HG02840 (cell line): Measurements from ENCODE around the gene C16orf87.

ENCODE experiments used
- ATAC-seq: cut with Tn5 transposase; IDR thresholded peaks from one replicate; pipeline ENCODE4 v1.9.1; 2021; ENCODE audit warnings: mild to moderate bottlenecking, moderate library complexity, moderate number of reproducible peaks; ENCODE audit not compliant: unreplicated experiment, low FRiP score

The C16orf87 gene

DNA sequence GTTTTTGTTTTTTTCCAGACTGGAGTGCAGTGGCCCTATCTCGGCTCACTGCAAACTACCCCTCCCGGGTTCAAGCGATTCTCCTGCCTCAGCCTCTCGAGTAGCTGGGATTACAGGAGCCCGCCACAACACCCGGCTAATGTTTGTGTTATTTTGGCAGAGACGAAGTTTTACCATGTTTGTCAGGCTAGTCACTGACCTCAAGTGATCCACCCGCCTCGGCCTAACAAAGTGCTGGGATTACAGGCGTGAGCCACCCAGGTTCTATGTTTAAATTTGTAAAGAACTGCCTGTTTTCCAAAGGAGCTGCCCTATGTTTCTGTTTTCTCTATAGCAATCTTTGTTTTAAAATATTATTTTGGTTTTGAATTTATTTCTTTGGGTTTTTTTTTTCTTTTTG, 13.8 kb upstream of the C16orf87 start:
- no peak for ATAC-seq

DNA sequence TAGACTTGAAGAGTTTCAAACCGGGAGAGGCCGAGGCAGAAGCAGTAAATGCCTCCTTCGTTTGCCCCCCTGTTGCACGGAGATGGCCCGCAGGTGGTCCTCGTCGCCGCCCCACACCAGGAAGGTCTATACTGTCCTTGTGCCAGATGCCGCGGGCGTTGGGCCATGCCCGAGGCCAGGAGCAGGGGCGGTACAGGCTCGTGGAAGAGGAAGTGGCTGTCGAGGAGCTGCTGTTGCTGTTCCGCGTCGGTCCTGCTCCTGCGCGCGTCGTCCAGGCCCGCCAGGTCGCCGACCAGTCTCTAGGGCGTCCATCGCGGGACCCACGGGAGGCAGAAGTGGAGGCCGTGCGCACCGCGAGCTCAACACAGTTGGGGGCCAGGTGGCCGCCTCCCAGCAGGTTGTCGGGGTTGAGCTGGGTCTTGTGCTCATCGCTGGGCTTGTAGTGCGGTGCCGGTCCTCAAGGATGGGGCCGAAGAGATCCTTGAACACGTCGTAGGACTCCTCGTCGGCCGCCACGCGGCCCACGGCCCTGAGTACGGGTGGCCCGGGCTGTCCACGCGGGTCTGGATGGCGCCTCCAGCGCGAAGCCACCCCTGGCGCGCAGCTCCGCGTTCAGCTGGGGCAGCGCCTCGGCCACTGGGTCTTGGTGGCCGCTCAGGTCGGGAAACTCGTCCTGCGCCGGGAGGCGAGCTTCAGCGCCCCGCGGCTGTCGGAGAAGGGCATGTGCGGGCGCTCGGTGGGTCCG, 13.1 kb upstream of the C16orf87 start:
- no peak for ATAC-seq

DNA sequence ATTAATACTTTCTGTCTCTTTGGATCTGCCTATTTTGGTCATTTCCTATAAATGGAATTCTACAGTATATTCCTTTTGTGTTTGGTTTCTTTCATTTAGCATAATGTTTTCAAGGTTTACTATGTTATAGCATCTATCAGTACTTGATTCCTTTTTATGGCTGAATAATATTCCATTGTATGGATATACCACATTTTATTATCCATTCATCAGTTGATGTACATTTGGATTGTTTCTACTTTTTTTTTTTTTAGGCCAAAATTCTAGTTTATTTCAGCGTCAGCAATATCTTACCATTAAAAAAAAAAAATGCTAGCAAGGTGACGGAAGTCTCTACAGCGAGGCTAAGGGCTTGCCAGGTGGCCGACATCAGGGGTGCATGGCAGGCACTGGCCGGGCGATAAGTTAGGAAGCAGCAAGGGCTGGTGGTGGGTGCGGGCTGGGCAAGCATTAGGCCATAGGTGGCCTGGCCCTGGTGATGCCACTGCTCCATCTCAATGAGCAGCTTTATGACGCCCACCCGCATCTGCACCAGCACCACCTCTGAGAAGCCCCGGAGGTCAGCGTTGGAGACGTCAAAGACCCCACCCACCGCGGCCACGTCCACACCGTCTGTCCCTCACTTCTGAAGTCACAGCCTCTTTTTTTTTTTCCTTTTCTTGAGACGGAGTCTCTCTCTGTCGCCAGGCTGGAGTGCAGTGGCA, 11.4 kb upstream of the C16orf87 start:
- no peak for ATAC-seq

DNA sequence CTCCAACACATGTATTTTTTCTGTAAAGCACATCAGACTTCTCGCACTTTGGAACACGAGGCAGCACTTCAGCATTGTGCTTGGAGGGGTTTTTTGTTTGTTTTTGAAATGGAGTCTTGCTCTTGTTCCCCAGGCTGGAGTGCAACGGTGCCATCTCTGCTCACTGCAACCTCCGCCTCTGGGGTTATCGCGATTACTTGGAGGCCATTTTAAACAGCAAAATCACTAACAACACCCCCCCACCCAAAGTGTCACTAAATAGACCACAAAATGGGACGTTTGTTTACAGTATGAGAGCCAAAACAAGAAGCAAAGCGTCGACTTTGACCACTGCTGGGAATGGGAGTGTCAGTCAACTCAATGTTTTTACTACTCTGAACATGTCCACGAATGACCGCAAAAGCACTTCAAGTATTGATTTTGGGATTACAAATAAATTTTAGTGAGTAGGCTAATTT, 9.0 kb upstream of the C16orf87 start:
- ATAC-seq: no peak

DNA sequence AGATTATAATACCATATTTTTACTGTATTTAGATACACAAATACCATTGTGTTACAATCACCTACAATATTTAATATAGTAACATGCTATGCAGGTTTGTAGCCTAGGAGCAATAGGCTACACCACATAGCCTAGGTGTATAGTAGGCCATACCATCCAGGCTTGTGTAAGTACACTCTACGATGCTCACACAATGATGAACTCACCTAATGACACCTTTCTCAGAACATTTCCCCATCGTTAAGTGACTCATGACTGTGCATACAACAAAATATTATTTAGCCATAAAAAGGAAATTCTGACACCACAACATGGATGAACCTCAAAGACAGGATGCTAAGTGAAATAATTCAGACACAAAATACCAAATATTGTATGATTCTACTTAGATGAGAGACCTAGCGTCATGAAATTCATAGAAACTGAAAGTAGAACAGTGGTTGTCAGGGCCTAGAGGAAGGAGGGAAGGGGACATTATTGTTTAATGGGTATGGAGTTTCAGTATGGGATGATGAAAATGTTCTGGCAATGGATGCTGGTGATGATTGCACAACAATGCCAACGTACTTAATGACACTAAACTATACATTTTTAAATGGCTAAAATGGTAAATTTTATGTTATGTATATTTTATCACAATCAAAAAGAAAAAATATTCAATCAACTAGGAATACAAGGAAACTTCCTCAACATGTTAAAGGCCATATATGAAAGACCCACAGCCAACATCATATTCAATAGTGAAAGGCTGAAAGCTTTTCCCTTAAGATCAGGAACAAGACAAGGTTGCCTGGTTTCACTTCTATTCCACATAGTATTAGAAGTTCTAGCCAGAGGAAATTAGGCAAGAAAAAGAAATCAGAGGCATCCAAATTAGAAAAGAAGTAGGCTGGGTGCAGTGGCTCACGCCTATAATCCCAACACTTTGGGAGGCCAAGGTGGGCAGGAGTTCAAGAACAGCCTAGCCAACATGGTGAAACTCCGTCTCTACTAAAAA, 5.9 kb upstream of the C16orf87 start:
- no peak for ATAC-seq

DNA sequence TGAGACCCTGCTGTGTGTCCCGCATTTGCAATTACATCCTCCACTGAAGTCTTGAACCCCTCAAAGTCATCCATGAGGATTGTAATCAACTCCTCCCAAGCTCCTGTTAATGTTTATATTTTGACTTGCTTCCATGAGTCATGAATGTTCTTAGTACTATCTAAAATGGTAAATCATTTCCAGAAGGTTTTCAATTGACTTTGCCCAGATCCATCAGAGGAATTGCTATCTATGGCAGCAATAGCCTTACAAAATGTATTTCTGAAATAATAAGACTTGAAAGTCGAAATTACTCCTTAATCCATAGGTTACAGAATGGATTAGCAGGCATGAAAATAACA, 2.5 kb upstream of the C16orf87 start:
- ATAC-seq: no peak

DNA sequence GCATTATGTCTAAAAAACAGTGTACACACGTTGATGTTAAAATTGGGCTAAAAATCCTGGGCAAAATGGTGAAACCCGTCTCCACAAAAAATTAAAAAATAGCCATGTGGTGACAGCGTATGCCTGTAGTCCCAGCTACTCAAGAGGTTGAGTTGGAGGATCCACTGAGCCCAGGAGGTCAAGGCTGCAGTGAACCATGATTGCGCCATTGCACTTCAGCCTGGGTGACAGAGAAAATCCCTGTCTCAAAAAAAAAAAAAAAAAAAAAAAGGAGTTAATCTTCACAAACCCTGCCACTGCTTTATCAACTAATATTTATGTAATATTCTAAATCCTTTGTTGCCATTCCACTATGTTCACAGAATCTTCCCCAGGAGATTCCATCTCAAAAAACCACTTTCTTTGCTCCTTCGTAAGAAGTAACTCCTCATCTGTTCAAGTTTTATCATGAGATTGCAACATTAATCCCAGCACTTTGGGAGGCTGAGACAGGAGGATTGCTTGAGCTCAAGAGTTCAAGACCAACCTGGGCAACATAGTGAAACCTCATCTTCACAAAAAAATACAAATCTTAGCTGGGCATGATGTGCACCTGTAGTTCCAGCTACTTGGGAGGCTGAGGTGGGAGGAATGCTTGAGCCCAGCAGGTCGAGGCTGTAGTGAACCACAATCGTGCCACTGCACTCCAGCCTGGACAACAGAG, 1.9 kb upstream of the C16orf87 start:
- no peak for ATAC-seq

DNA sequence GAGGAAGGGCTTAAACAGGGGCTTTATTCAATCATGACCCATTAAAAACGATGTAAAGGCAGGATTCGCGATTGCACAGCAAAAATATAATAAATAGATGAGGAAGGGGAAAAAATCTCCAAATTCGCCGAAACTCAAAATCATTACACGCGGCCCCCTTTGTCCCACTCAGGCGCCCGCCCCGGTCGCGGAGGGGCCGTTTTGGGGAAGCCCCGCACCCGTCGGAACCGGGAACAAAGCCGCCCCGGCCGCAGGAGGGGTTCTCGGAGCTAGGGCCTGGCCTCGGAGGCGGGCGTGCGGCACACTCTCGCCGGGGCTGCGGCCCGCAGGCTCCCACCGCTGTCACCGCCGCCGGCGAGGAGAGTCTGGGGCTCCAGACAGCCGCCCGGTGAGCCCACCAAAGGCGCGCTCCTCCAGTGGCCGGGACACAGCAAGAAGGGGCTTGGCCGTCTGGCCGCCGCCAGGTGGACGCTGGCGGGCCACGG, 521 bp downstream of the C16orf87 start:
- peak; percentile 24 for ATAC-seq

DNA sequence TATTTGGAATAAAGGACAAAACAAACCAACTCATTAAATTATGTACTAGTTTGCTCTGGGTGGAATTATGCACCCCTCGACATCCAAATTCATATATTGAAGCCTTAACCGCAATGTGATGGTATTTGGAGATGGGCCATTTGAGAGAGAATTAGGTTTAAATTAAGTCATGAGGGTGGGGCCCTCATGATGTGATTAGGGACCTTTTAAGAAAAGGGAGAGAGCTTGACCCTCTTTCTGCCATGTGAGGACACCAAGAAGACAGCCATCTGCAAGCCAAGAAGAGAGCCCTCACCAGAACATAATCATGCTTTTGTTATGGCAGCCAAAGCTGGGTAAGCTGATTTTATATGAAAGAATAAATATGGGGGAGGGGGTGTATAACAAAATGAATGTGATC, 2.0 kb downstream of the C16orf87 start:
- ATAC-seq: no peak

DNA sequence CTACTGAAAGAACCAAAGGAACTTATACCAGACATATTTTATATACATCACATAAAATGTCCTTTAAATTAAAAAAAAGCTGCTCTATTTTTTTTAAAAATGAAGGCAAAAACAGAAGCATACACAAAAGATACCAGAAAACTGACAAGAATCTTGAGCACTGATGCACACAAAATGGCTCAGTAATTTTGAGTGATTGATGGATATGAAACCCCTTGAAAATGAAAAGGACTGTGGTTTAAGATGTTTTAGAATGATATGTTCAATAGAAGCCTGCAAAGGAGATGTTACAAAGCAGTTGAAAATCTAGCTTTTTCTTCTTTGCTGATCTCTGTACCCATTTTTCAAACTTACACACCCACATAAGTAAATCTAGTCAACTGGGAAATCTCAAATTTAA, 2.7 kb downstream of the C16orf87 start:
- no peak for ATAC-seq

DNA sequence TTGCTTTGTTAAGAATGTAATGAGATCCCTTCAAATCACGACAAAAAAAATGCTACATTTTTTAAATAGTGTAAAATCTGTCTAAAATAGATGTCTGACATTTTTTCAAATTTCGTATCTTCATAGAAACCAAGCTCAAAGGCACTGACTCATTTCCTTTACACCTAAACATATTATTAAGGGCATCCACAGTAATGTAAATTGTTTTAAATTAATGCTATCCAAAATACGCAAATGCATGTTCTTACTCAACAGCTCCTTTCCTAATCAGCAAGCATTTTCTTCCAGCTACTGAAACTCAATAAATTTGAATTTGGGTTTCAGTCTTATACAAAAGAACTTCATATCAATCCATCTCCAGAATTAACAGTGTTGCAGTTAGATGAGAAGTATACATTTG, 4.3 kb downstream of the C16orf87 start:
- no peak for ATAC-seq

DNA sequence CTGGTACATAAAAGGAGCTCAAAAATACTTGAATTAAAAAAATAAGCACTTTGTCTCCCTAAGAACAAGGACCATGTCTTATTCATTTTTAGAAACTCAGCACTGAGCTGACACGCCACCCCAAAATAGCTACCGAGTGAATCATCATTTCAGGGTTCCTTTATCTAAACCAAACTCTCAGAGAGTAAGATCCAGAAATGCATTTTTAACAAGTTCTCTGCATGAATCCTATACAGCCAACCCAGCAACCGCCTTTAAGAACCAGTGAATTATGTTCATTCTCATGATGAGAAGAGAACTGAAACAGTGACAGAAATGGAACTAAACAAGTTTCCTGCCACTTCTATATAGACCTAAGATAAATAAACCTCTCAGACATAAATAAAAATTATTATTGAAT, 8.7 kb downstream of the C16orf87 start:
- ATAC-seq: peak; percentile 53

DNA sequence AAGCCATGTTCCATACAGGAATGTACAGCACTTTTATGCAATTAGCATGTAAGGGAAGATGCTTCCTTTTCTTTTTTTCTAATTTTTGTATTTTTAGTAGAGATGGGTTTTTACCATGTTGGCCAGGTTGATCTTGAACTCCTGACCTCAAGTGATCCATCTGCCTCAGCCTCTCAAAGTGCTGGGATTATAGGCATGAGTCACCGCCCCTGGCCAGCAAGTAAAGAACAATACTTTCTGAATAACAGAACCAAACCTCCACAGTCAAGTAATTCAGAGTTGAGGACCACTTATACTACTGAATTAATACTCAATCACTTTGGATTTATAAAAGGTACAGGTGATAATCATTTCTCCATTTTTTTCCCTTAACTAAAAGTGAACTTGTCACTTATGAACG, 13.0 kb downstream of the C16orf87 start:
- no peak for ATAC-seq

DNA sequence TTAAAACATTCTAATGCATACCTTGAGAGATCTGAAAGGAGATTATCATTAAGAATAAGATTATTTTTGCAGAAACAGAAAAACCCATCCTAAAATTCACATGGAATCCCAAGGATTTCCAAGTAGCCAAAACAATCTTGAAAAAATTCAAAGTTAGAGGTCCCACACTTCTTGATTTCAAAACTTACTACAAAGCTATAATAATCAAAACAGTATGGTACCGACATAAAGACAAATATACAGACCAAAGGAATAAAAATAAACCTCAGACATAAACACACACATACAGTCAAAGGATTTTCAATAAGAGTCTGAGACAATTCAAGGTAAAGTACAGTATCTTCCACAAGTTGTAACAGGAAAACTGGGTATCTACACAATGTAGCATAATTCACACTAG, 16.2 kb downstream of the C16orf87 start:
- ATAC-seq: no peak

DNA sequence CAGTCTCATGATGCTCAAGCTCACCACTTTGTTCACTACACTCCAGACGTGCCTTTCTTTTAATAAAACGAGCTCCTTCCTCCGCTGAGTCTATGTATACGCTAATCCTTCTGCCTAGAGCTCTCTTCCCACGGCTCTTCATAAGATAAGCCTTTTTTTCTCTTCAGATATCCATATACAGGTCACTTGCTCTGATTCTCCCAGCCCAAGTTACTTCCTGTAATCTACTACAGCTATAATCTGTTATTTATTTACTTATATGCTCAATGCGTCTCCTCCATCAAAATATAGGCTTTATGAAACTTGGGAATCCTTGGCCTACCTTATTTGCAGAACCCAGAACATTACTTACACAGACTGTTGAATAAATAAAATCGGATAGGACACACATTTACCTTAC, 17.4 kb downstream of the C16orf87 start:
- ATAC-seq: no peak

DNA sequence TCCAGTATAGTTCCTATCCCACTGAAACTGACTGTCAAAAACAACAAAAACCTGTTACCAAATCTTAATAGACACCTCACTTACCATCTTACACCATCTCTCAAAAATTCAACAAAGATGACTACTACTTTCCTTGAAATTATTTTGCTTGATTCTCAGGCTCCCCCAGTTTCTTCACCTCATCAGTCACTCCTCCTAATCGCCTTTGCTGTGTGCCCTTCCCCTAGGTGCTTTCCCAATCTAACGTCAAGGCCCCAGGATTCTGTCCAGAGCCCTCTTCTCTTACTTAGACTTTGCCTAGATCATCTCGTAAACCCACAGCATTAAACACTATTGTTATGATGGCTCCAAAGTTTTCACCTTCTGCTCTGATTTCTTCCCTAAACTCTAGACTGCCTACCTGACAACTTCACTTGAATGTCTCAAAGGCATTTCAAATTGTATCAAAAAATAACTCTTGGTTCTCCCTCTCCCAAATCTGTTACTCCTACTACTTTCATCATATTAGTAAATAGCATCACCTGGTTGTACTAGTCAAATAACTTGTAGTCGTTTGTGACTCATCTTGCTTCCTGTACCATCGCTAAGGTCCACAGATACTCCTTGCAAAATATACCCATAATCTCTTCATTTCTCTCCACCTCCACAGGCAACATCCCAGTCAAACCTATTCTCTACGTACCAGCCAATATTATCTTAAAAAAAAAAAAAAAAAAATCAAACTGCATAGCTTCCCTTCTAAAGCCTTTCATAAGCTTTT, 18.0 kb downstream of the C16orf87 start:
- no peak for ATAC-seq

DNA sequence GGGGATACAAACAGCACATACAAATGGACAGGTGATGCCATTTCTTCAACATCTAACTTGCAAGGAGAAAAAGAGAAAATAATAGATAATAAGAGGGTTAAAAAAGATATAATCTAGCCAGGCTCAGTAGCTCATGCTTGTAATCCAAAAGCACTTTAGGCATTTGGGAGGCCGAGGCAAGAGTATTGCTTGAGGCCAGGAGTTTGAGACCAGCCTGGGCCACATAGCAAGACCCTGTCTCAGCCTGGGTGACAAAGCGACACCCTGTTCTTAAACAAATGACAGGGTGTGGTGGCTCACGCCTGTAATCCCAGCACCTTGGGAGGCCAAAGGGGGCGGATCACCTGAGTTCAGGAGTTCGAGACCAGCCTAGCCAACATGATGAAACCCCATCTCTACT, 19.3 kb downstream of the C16orf87 start:
- ATAC-seq: no peak

DNA sequence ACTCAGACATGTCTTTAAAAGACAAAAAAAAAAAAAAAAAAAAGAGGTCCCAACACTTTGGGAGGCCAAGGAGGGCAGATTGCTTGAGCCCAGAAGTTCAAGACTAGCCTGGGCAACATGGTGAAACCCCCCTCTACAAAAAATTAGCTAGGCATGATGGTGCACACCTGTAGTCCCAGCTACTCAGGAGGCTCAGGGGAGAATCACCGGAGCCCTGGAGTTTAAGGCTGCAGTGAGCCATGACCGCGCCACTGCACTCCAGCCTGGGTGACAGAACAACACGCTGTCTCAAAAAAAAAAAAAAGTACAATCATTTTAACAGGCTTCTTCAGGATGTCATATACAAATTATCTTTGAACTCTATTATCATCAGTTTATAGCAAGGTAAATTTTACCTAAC, 22.0 kb downstream of the C16orf87 start:
- ATAC-seq: peak; percentile 58

DNA sequence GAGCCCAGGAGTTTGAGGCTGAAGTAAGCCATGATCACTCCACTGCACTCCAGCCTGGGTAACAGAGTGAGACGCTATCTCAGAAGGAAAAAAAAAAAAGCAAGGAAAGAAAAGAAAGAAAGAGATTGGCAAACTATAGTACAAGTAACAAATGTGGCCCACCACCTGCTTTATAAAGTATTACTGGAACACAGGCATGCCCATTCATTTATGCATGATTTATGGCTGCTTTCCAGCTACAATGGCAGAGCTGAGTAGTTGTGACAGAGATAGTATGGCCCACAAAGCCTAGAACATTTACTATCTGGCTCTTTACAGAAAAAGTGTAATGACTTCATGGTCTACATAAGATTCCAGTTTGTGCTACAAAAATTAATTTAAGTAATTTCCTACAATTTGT, 23.6 kb downstream of the C16orf87 start:
- ATAC-seq: no peak

DNA sequence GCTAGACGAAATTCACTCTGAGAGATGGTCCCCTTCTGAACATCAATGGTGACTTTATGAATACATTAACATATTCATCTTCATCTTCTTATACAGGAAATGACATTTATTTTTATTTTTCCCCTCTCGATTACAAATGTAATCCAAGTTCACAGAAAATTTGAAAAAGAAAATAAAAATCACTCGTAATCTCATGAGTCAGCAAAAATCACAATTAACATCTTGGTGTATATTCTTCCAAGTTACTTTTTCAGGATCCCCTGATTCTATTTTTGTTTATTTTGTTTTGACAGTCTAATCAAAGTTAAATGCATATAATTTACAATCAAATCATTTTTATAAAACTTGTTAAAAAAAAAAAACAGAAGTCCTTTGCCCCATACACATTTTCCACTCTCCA, 27.6 kb downstream of the C16orf87 start:
- ATAC-seq: no peak
